Measurements from ENCODE around the gene PLCB4.

PLCB4 gene

DNA sequence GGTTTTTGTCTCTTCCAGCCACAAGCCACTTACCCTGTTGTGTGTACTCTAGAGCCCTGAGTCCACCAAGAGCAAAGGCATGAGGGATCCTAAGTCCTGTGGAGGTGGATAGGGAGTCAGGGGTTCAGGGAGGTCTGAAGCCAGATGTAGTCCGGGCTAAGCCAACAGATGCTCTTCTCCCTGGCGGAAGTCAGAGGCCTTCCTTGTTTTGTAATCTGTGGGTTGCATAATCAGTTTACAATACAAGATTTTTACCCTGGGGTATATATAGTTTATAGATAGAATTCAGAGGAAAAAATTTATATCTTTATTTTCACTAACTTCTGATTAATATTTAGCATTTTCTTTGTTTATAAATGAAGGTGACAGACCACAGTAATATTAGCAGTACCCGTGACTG lies 454.7 kb downstream of the PLCB4 start:
- DNase-seq (ENCODE audit: low read depth) = no peak
